Testis (tissue), 2 donors: Measurements from ENCODE around the gene KCND3.

Experiments
- POLR2A ChIP-seq: fragments of 450-650 bp; IDR thresholded peaks from one replicate; pipeline ENCODE4 v1.6.1; 2017; ENCODE audit warnings: antibody characterized with exemption, mild to moderate bottlenecking, moderate library complexity
- TF ChIP-seq, protein P1 (sequence below), 3 experiments: fragments of 450-650 bp in 2 of 3; fragments of 200-600 bp in 1 of 3; sonication (generic) in 1 of 3; IDR thresholded peaks; one replicate each; pipeline ENCODE4 v1.5.1; 2016 to 2019; ENCODE audit warnings: antibody characterized with exemption in 3 of 3, mild to moderate bottlenecking in 2 of 3, moderate library complexity in 1 of 3

DNA sequence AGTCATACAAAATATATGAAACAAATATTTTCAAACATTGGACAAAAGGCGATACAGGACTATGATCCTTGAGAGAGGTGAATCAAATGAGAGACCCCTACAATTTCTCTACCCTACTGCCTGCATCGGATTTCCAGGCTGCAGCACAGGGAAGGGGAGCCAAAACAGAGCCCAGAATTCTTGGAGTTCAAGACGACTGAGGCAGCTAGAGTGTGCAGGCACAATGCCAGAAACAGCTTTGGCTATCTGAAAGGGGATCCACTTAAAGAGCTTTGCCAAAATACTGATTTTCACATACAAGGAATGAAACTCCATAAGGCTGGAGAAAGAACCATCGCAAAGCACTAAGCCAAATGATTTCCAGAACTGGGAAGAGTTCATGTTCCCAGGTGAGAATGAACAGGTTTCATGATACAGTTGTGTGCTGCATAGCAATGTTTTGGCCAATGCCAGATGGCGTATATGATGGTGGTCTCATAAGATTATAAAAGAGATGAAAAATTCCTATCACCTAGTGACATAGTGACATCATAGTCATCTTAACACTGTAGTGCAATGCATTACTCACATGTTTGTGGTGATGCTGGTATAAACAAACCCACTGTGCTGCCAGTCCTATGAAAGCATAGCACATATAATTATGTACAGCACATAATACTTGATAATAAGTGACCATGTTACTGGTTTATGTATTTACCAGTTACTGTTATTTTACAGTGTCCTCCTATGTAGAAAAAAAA lies 77.5 kb downstream of the KCND3 start:
- TF ChIP-seq, protein P1, sequence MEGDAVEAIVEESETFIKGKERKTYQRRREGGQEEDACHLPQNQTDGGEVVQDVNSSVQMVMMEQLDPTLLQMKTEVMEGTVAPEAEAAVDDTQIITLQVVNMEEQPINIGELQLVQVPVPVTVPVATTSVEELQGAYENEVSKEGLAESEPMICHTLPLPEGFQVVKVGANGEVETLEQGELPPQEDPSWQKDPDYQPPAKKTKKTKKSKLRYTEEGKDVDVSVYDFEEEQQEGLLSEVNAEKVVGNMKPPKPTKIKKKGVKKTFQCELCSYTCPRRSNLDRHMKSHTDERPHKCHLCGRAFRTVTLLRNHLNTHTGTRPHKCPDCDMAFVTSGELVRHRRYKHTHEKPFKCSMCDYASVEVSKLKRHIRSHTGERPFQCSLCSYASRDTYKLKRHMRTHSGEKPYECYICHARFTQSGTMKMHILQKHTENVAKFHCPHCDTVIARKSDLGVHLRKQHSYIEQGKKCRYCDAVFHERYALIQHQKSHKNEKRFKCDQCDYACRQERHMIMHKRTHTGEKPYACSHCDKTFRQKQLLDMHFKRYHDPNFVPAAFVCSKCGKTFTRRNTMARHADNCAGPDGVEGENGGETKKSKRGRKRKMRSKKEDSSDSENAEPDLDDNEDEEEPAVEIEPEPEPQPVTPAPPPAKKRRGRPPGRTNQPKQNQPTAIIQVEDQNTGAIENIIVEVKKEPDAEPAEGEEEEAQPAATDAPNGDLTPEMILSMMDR (IDR thresholded peaks at IDR 0.05), result no peak
- TF ChIP-seq POLR2A, result no peak
